Upper lobe of left lung (tissue), 6 donors: ENCODE data around the gene PHF11. TPM values are rescaled to one million over a fixed set of nuclear protein-coding genes. Genes with fewer than 3 reads are reported as not detected.

ENCODE experiments used
- ATAC-seq, 2 donors: fragments of 200-7000 bp; cut with Tn5 transposase; one replicate each; pipeline ENCODE4 v1.9.1; 2022; ENCODE audit warnings: mild to moderate bottlenecking in 2 of 2, moderate library complexity in 2 of 2; ENCODE audit not compliant: low FRiP score in 2 of 2
- DNase-seq, 2 donors: peaks; one replicate each; pipeline ENCODE4 v3.0.0-alpha.2; 2019 to 2020
- H3K27ac ChIP-seq, 4 donors: fragments of 200-600 bp; sonication (generic); one replicate each; pipeline ENCODE4 v1.5.1; 2016 to 2019
- H3K27me3 ChIP-seq, 4 donors: fragments of 200-600 bp; sonication (generic); one replicate each; pipeline ENCODE4 v1.5.1; 2017 to 2019
- H3K36me3 ChIP-seq, 4 donors: fragments of 200-600 bp; sonication (generic); one replicate each; pipeline ENCODE4 v1.5.1; 2016 to 2019
- H3K4me1 ChIP-seq, 4 donors: fragments of 200-600 bp; sonication (generic); one replicate each; pipeline ENCODE4 v1.5.1; 2018 to 2019
- H3K4me3 ChIP-seq, 4 donors: fragments of 200-600 bp; sonication (generic); one replicate each; pipeline ENCODE4 v1.5.1; 2017 to 2019; ENCODE audit warnings: mild to moderate bottlenecking in 2 of 4, moderate library complexity in 1 of 4
- H3K9me3 ChIP-seq, 4 donors: fragments of 200-600 bp; sonication (generic); one replicate each; pipeline ENCODE4 v1.5.1; 2018 to 2019
- EP300 ChIP-seq, 4 donors: sonication (generic); formaldehyde crosslinking; IDR thresholded peaks; one replicate each; pipeline ENCODE4 v1.5.1; 2017; ENCODE audit warnings: antibody characterized with exemption in 4 of 4, control low read depth in 2 of 4
- POLR2A ChIP-seq, 4 donors: fragments of 450-650 bp; IDR thresholded peaks; one replicate each; pipeline ENCODE4 v1.5.1; 2016 to 2017; ENCODE audit warnings: antibody characterized with exemption in 4 of 4, mild to moderate bottlenecking in 2 of 4
- POLR2AphosphoS5 ChIP-seq, 2 donors: sonication (generic); formaldehyde crosslinking; IDR thresholded peaks; one replicate each; pipeline ENCODE4 v1.5.1; 2017; ENCODE audit warnings: antibody characterized with exemption in 2 of 2
- WGBS, 2 donors: methylation state at CpG; one replicate each; pipeline ENCODE4 v1.1.5; 2017 to 2018; 5-methylcytosine and 5-hydroxymethylcytosine counted together
- total RNA-seq, 6 donors: library from RNA; depleted of rRNA in 4 of 6; stranded (reverse); fragments of >200 nt in 4 of 6; gene quantifications; one replicate each; pipeline versions ENCODE4 v1.1.0 to v1.2.1, GENCODE V29; 2016 to 2021
- TF ChIP-seq, protein P1 (sequence below), 6 experiments: fragments of 450-650 bp in 4 of 6; fragments of 200-600 bp in 2 of 6; sonication (generic) in 2 of 6; IDR thresholded peaks; one replicate each; pipeline ENCODE4 v1.5.1; 2016 to 2019; ENCODE audit warnings: antibody characterized with exemption in 6 of 6
- donor health status: DM: no; HTN: no; CAD: no; lungs with moderate emphysema.
- donor health status: DM: no; HTN: yes; CAD: no; lungs with severe emphysema.

PHF11 gene
- total RNA-seq, 6 donors from 2014 or later: 27.1 to 89.1 (median 39.3) TPM

DNA sequence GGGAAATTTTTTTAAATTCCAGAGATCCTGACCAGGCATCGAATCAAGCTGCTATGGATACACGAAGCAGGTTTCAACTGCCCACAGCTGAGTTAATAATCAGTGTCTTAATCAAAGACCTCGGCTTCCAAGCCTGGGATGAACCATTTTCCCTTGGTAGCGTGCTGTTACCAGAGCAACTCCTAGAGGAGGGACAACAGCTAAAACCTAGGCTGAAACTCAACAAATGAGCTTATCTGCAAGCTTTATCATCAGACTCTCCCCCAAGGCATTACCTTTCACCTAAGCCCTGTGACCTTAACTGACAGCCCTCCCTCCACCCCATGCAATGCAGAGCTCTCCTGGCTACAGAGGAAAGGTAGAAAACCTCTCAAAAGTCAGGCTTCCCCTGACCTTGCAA is 49.9 kb downstream of the PHF11 start:
- H3K4me3 ChIP-seq: no peak overlapping the region
- no peak for ATAC-seq
- H3K36me3 ChIP-seq: peaks cover 6 to 54% (median 39%) of the 10 kb centered on the region in 4 donors
- no peaks in the 10 kb centered on the region for H3K27me3 ChIP-seq
- H3K4me1 ChIP-seq: no peaks in the 10 kb centered on the region
- TF ChIP-seq EP300 (IDR thresholded peaks at IDR 0.05) (no peak), POLR2A (IDR thresholded peaks at IDR 0.05) (no peak), POLR2AphosphoS5 (IDR thresholded peaks at IDR 0.05) (no peak)
- TF ChIP-seq, protein P1, sequence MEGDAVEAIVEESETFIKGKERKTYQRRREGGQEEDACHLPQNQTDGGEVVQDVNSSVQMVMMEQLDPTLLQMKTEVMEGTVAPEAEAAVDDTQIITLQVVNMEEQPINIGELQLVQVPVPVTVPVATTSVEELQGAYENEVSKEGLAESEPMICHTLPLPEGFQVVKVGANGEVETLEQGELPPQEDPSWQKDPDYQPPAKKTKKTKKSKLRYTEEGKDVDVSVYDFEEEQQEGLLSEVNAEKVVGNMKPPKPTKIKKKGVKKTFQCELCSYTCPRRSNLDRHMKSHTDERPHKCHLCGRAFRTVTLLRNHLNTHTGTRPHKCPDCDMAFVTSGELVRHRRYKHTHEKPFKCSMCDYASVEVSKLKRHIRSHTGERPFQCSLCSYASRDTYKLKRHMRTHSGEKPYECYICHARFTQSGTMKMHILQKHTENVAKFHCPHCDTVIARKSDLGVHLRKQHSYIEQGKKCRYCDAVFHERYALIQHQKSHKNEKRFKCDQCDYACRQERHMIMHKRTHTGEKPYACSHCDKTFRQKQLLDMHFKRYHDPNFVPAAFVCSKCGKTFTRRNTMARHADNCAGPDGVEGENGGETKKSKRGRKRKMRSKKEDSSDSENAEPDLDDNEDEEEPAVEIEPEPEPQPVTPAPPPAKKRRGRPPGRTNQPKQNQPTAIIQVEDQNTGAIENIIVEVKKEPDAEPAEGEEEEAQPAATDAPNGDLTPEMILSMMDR (IDR thresholded peaks at IDR 0.05): no peak
- no peak for DNase-seq
- WGBS, 2 donors: 75 to 93% methylated on average over 4 of the region's 4 CpGs
- no peak overlapping the region for H3K27ac ChIP-seq
- no peaks in the 10 kb centered on the region for H3K9me3 ChIP-seq

DNA sequence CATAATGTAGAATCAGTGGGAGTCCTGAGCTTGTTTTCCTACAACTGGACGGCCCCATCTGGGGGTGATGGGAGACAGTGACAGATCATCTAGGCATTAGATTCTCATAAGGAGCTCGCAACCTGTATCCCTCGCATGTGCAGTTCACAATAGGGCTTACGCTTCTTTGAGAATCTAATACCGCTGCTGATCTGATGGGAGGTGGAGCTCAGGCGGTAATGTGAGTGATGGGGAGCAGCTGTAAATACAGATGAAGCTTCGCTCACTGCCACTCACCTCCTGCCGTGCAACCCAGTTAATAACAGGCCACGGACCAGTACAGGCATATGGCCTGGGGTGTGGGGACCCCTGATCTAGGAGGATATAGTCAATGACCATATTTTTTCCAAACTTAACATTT is 50.8 kb downstream of the PHF11 start:
- WGBS, 2 donors: 89 to 96% methylated on average over 9 of the region's 9 CpGs
- Histone ChIP-seq H3K27me3 (no peaks in the 10 kb centered on the region), H3K36me3 (peaks cover 6 to 62% (median 44%) of the 10 kb centered on the region in 4 donors), H3K4me1 (no peaks in the 10 kb centered on the region), H3K9me3 (no peaks in the 10 kb centered on the region), H3K27ac (no peak overlapping the region), H3K4me3 (no peak overlapping the region)
- no peak for ATAC-seq
- TF ChIP-seq, protein P1 (IDR thresholded peaks at IDR 0.05): no peak
- no peak for TF ChIP-seq POLR2AphosphoS5 (IDR thresholded peaks at IDR 0.05)
- no peak for TF ChIP-seq EP300 (IDR thresholded peaks at IDR 0.05)
- no peak for TF ChIP-seq POLR2A (IDR thresholded peaks at IDR 0.05)
- DNase-seq: no peak

DNA sequence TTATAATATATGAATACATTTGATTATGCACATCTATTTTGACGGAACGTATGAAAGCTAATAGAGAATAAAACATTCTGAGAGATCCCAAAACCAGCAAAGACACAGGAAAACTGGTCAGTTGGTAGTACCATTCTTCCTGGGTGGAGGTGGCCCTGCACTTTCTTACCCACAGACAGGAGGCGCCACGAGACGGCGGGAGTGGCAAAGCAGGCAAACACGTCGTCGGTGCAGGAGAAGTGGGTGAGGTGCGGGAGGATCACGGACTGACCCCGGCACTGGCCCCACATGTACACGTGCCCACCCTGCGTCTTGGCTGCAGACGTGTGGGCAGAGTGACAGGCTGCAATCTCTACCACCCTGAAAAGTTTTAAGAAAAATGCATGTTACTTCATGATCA is 53.5 kb downstream of the PHF11 start:
- 87 to 89% methylated on average over 15 of the region's 15 CpGs for WGBS, 2 donors
- no peak overlapping the region for H3K27ac ChIP-seq
- ATAC-seq: no peak
- no peaks in the 10 kb centered on the region for H3K9me3 ChIP-seq
- peak in 1 of 2 donors; percentile 48 for DNase-seq
- H3K36me3 ChIP-seq: peaks cover 6 to 53% (median 37%) of the 10 kb centered on the region in 4 donors
- H3K4me1 ChIP-seq: no peaks in the 10 kb centered on the region
- no peak overlapping the region for H3K4me3 ChIP-seq
- TF ChIP-seq, protein P1 (IDR thresholded peaks at IDR 0.05): no peak
- TF ChIP-seq POLR2A (IDR thresholded peaks at IDR 0.05): no peak
- TF ChIP-seq EP300 (IDR thresholded peaks at IDR 0.05): no peak
- no peak for TF ChIP-seq POLR2AphosphoS5 (IDR thresholded peaks at IDR 0.05)
- no peaks in the 10 kb centered on the region for H3K27me3 ChIP-seq

DNA sequence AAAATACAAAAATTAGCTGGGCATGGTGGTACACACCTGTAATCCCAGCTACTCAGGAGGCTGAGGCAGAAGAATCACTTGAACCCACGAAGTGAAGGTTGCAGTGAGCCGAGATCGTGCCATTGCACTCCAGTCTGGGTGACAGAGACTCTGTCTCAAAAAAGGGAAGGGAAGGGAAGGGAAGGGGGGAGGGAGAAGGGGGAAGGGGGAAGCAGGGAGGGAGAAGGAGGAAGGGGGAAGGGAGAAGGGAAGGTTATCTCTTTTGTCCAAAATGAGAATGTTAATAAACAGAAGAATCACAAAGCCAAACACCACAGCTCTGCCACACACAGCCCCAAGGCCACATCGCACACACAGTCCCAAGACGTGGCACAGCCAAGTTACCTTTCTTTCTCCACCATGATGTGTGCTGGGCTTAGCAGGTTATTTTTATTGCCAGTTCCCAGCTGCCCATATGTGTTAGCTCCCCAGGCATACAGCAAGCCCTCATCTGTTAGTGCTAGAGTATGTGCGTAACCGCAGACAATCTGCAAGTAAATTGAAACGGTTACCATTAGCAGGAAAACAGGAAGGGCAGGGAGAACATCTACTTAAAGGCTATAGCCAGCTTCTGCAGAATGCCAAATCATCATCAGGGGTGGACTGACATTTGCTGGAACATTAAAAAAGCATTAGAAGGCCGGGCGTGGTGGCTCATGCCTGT is 55.3 kb downstream of the PHF11 start:
- TF ChIP-seq EP300 (IDR thresholded peaks at IDR 0.05) (no peak), POLR2AphosphoS5 (IDR thresholded peaks at IDR 0.05) (no peak), POLR2A (IDR thresholded peaks at IDR 0.05) (no peak)
- TF ChIP-seq, protein P1 (IDR thresholded peaks at IDR 0.05): no peak
- peaks cover 6 to 60% (median 37%) of the 10 kb centered on the region in 4 donors for H3K36me3 ChIP-seq
- WGBS, 2 donors: 79 to 83% methylated on average over 10 of the region's 10 CpGs

DNA sequence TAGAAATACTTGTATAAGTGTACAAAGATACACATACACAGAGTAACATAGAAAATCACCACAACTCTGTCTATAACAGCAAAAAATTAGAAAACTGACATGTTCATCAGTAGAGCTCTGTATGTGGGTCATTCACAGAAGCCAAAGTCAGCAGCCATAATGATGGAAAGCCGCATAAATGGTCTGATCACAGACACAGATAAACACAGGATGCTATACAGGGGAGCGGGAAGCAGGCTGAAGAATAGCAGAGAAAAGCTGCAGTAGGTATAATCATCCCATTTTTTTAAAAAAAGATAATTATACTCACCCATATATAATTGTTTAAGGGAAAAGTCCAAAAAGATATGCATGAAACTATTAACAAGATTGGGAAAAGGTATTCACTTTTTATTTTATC is 58.1 kb downstream of the PHF11 start:
- no peak overlapping the region for H3K27ac ChIP-seq
- 92 to 93% methylated on average over 2 of the region's 2 CpGs for WGBS, 2 donors
- DNase-seq: no peak
- H3K4me3 ChIP-seq: no peak overlapping the region
- no peak for ATAC-seq
- H3K9me3 ChIP-seq: no peaks in the 10 kb centered on the region
- peaks cover 6 to 64% (median 26%) of the 10 kb centered on the region in 4 donors for H3K36me3 ChIP-seq
- no peaks in the 10 kb centered on the region for H3K4me1 ChIP-seq
- H3K27me3 ChIP-seq: no peaks in the 10 kb centered on the region
- TF ChIP-seq POLR2A (IDR thresholded peaks at IDR 0.05): no peak
- TF ChIP-seq, protein P1 (IDR thresholded peaks at IDR 0.05): no peak
- no peak for TF ChIP-seq EP300 (IDR thresholded peaks at IDR 0.05)
- TF ChIP-seq POLR2AphosphoS5 (IDR thresholded peaks at IDR 0.05): no peak

More for the DNA sequence above, 55.3 kb downstream of the PHF11 start:
- Histone ChIP-seq H3K27ac (peak overlapping the region in 1 of 4 donors; percentile 21), H3K4me3 (no peak overlapping the region), H3K4me1 (no peaks in the 10 kb centered on the region), H3K27me3 (no peaks in the 10 kb centered on the region), H3K9me3 (no peaks in the 10 kb centered on the region)
- DNase-seq: no peak
- ATAC-seq: peak in 1 of 2 donors; percentile 35
